Psoas muscle (tissue), 8 donors: ENCODE data around the gene KHK. TPM values are rescaled to one million over a fixed set of nuclear protein-coding genes. Genes with fewer than 3 reads are reported as not detected.
A peak's percentile ranks its signal among the peaks of the same experiment; 100 is the strongest.

Source experiments
- ATAC-seq, 4 donors: fragments of 200-7000 bp; cut with Tn5 transposase; one replicate each; pipeline ENCODE4 v1.9.1; 2020; ENCODE audit warnings: moderate library complexity in 3 of 4, mild to moderate bottlenecking in 2 of 4
- DNase-seq, 2 donors: peaks; one replicate each; pipeline ENCODE4 v3.0.0-alpha.2; 2020
- H3K27ac ChIP-seq: fragments of 200-600 bp; one replicate; pipeline ENCODE4 v1.8.0; 2022
- H3K27me3 ChIP-seq, 3 donors: fragments of 200-600 bp in 1 of 3; one replicate each; pipeline versions ENCODE4 v1.6.1 to v1.8.0; 2013 to 2022; ENCODE audit warnings: low read length in 2 of 3, mild to moderate bottlenecking in 2 of 3, moderate library complexity in 1 of 3; ENCODE audit not compliant: insufficient read depth in 3 of 3
- H3K36me3 ChIP-seq, 2 donors: fragments of 200-600 bp in 1 of 2; one replicate each; pipeline versions ENCODE4 v1.6.1 to v1.8.0; 2013 to 2022; ENCODE audit warnings: low read depth in 1 of 2, mild to moderate bottlenecking in 1 of 2, moderate library complexity in 1 of 2; ENCODE audit not compliant: insufficient read depth in 1 of 2
- H3K4me1 ChIP-seq: fragments of 200-600 bp; one replicate; pipeline ENCODE4 v1.8.0; 2022
- H3K4me3 ChIP-seq: fragments of 200-600 bp; one replicate; pipeline ENCODE4 v1.8.0; 2022; ENCODE audit warnings: mild to moderate bottlenecking
- H3K9me3 ChIP-seq: fragments of 200-600 bp; one replicate; pipeline ENCODE4 v1.8.0; 2022
- WGBS, 3 donors: extraction: QIAGEN DNeasy Blood & Tissue Kit; methylation state at CpG; one replicate each; pipeline versions ENCODE4 v1.1.6 to v1.1.7; 2013; 5-methylcytosine and 5-hydroxymethylcytosine counted together
- intact Hi-C, 2 donors: fragments of 100-400 bp; cut with DNase I; formaldehyde crosslinking; loops; one replicate each; pipeline versions ENCODE4 v1.11.0 to v1.14.2; 2022
- polyA plus RNA-seq, 3 donors: library from polyadenylated mRNA; stranded (reverse); fragments of 200-250 nt; gene quantifications; one replicate each; pipeline ENCODE4 v1.2.3, GENCODE V29; 2013
- total RNA-seq, 4 donors: library from RNA; stranded (reverse); fragmentation: NEBNext Ultra II Directional in 2 of 4; extraction: Animal tissue kit (Norgen Biotek cat#: 25700) in 2 of 4; gene quantifications; one replicate each; pipeline versions ENCODE4 v1.2.1 to v1.2.4, GENCODE V29; 2021 to 2023
- TF ChIP-seq, protein P1 (sequence below): fragments of 200-600 bp; IDR thresholded peaks from one replicate; pipeline ENCODE4 v1.8.0; 2022; ENCODE audit warnings: antibody characterized with exemption
- donor health status: healthy with polysubstance abuse.
- donor health status: DM: no; HTN: no; CAD: no; lungs with moderate emphysema.
- donor health status: Bipolar disorder and iron deficiency.
- donor health status: healthy.
- donor health status: DM: yes; HTN: yes; CAD: no.
- donor health status: DM: no; HTN: no; CAD: no.
- donor health status: DM: no; HTN: no; CAD: no.
- donor health status: DM: yes; HTN: yes; CAD: no.

The KHK gene
- total and polyA plus RNA-seq, 7 donors, result 1.5 to 5.8 (median 2.5) TPM

DNA sequence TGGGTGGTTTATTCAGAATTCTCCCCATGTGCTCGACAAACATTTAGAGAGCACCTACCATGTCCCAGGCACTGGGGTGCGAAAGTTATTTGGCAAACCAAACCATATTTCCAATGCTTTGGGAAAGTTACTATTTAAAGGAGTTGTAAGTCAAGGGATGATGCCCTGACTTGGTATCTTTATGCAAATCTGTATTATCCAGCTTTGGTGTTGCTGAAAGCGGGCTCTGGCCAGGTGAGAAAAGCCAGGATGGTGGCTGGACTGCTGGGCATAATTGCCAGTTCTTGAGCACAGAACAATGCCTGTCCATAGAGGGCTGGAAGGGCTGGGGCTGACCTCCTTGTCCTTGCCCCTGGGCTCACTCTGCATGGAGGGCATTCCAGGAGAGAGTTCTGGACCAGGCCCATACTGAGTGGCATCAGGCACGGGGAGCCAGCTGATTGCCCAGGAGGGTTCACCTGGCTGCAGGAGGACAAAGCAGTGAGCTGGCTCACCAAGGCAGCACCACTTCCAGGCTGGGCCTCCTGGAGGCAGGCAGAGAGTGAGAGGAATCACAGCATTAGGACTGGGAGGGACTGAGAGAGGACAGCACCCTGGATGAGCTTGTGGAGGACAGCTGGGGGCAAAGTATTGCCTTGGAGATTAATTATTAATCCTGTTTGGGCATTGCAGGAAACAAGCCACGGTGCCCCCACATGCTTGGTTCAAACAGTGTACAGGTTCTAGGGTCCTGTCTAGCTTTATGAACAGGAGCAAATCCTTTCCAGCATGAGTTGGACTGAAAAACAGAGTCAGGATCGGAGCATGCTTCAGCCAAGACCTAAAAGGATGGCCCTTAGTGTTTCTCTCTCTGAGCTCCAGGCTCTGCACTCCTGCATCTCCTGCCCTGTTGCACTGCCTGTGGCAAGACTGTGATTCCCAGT lies 7.1 kb downstream of the KHK start:
- Histone ChIP-seq H3K4me1 (peaks cover 14% of the 10 kb centered on the region), H3K27ac (no peak overlapping the region), H3K27me3 (no peaks in the 10 kb centered on the region), H3K4me3 (no peak overlapping the region), H3K9me3 (no peaks in the 10 kb centered on the region), H3K36me3 (no peaks in the 10 kb centered on the region)
- DNase-seq (peak in 1 of 2 donors; percentile 35), ATAC-seq (no peak)
- intact Hi-C loops, result loop anchor here in 1 of 2 donors (10.0 kb wide), 1 partner anchor 191 kb away; the partner anchor contains the start of gene TRIM54
- 75 to 81% (median 80%) methylated on average over 6 of the region's 6 CpGs for WGBS, 3 donors
- TF ChIP-seq, protein P1, sequence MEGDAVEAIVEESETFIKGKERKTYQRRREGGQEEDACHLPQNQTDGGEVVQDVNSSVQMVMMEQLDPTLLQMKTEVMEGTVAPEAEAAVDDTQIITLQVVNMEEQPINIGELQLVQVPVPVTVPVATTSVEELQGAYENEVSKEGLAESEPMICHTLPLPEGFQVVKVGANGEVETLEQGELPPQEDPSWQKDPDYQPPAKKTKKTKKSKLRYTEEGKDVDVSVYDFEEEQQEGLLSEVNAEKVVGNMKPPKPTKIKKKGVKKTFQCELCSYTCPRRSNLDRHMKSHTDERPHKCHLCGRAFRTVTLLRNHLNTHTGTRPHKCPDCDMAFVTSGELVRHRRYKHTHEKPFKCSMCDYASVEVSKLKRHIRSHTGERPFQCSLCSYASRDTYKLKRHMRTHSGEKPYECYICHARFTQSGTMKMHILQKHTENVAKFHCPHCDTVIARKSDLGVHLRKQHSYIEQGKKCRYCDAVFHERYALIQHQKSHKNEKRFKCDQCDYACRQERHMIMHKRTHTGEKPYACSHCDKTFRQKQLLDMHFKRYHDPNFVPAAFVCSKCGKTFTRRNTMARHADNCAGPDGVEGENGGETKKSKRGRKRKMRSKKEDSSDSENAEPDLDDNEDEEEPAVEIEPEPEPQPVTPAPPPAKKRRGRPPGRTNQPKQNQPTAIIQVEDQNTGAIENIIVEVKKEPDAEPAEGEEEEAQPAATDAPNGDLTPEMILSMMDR, result no peak

DNA sequence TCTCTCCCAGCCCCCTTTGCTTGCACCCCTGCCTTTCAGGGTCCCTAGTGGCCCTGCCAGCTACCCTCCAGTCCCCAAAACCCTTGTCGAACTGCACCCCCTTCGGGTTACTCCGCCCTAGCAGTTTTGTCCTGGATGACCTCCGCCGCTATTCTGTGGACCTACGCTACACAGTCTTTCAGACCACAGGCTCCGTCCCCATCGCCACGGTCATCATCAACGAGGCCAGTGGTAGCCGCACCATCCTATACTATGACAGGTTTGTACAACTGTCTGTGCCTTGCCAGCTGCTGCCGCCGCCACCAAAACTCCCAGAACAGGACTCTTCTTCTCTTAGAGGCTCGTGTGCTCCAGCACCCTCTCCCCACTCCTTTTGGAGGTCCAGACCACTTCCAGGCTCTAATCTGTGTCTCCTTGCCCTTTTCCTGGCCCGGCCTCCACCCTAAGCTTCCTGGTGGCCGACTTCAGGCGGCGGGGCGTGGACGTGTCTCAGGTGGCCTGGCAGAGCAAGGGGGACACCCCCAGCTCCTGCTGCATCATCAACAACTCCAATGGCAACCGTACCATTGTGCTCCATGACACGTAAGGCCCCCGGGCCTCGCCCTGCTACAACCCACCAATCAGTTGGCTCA lies 7.9 kb downstream of the KHK start:
- no peaks in the 10 kb centered on the region for H3K36me3 ChIP-seq
- DNase-seq (peak in 1 of 2 donors; percentile 42), ATAC-seq (no peak)
- TF ChIP-seq, protein P1, result no peak
- H3K4me3 ChIP-seq, result no peak overlapping the region
- H3K27ac ChIP-seq, result no peak overlapping the region
- intact Hi-C loops, result loop anchor here in 1 of 2 donors (10.0 kb wide), 1 partner anchor 190 kb away; the partner anchor contains the start of gene TRIM54
- H3K27me3 ChIP-seq, result no peaks in the 10 kb centered on the region
- H3K4me1 ChIP-seq, result peaks cover 14% of the 10 kb centered on the region
- H3K9me3 ChIP-seq, result no peaks in the 10 kb centered on the region
- 92 to 93% (median 92%) methylated on average over 24 of the region's 24 CpGs for WGBS, 3 donors

DNA sequence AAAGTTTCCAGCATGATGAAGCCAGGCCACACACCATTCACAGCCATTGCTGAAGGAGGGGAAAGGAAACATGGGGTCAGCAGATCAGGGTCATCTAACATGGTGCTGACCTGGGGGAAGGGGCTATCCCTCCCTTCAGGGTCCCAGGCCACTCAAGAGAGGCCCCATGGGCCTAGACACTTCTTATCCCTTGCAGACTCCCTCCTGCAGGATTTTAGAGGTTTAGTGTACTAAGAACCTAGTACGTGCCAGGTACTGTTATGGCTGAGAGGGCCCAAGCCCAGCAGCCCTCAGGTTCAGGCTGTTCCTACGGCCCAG lies 8.8 kb downstream of the KHK start:
- no peaks in the 10 kb centered on the region for H3K9me3 ChIP-seq
- peaks cover 14% of the 10 kb centered on the region for H3K4me1 ChIP-seq
- peak overlapping the region; percentile 65 for H3K27ac ChIP-seq
- intact Hi-C loops, result loop anchor here (5.0 to 10.0 kb wide), 3 partner anchors 97 to 189 kb away; partner anchors contain the start of genes DNAJC5G (in 1 of the 2) and TRIM54 (in 1 of the 2)
- WGBS, 3 donors, result 79 to 93% (median 93%) methylated on average over 2 of the region's 2 CpGs
- TF ChIP-seq, protein P1, result no peak
- ATAC-seq (no peak), DNase-seq (peak in 1 of 2 donors; percentile 41)
- no peaks in the 10 kb centered on the region for H3K27me3 ChIP-seq
- H3K4me3 ChIP-seq, result no peak overlapping the region
- H3K36me3 ChIP-seq, result no peaks in the 10 kb centered on the region

DNA sequence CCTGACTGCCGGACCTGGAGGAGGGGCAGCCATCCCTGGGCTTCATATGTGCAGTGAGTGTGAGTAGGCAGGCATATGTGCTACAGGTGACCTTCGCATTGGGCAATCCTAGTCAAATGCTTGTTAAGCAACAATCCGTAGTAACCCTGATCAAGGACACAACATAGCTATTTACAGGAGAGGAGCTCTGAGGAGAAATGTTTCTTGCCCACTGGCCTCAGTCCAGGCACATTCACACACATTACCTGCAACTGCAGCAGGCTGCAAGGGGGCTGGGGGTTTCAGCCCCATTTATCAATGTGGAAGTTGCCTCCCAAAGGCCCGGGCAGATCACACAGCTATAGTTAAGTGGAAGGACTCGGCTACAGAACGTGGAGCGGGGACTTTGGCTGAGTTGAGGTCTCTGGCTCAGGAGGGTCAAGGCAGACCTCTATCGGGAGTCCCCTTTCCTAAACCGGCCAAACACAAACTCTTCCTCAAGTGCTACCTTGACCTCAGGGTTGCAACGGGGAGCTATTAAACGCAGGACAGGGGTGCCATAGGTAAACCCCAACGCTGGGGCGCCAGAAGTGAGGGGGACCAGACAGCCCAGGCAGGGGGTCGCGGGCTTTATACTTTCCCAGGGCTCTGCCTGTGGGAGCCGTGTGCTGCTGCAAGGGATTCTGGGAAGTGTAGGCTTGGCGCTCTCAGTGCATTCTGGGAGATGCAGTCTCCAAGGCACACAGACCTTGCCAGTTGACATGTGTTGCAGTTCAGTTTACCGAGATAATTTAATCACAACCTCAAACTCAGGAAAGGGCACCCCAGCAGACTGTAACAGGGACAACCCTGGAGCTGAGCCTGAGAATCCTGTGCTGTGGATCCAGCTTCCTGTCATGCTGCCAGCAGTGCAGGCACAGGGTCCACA lies 9.4 kb downstream of the KHK start:
- Histone ChIP-seq H3K4me3 (peak overlapping the region; percentile 66), H3K27ac (peak overlapping the region; percentile 65), H3K4me1 (peaks cover 14% of the 10 kb centered on the region), H3K9me3 (no peaks in the 10 kb centered on the region), H3K36me3 (no peaks in the 10 kb centered on the region), H3K27me3 (no peaks in the 10 kb centered on the region)
- ATAC-seq (peak; percentile 84 to 91 (median 87)), DNase-seq (peak; percentile 61 to 83)
- intact Hi-C loops, result loop anchor here (5.0 to 10.0 kb wide), 3 partner anchors 96 to 189 kb away; partner anchors contain the start of genes DNAJC5G (in 1 of the 2) and TRIM54 (in 1 of the 2)
- TF ChIP-seq, protein P1, result no peak
- 18 to 24% (median 21%) methylated on average over 18 of the region's 18 CpGs for WGBS, 3 donors
